NCI-H510A (cell line): Measurements from ENCODE around the gene PCDHGA5.
"Not testable (repeated sequence)": the region's sequence is repeated elsewhere in the genome, so short reads cannot be mapped to it uniquely, and the experiment has no call there.

Experiments used
- DNase-seq: peaks from one replicate; lab custom pipeline; 2025; lab: John Stamatoyannopoulos, UW

PCDHGA5 gene

GRCh38 chr5:141351591-141351990 is 12.4 kb upstream of the PCDHGA5 start:
- no peak for DNase-seq

- no peak for DNase-seq
Measured at GRCh38 chr5:141354900-141355469, 9.0 kb upstream of the PCDHGA5 start, which contains the start of gene PCDHGA4. Gene PCDHGA4 (plus strand): TSS chr5:141355021. CDS start chr5:141355108, 87 bp downstream.

GRCh38 chr5:141355641-141356040 is 8.3 kb upstream of the PCDHGA5 start:
- no peak for DNase-seq

- DNase-seq = no peak
Measured at GRCh38 chr5:141356133-141356532, 7.8 kb upstream of the PCDHGA5 start.

- no peak for DNase-seq
Measured at GRCh38 chr5:141356950-141357349, 7.0 kb upstream of the PCDHGA5 start.

GRCh38 chr5:141359790-141360426 is 4.1 kb upstream of the PCDHGA5 start, which contains the start of gene PCDHGB2:
Gene PCDHGB2 (plus strand): TSS chr5:141359994. CDS start chr5:141360136, 142 bp downstream.
- no peak for DNase-seq

GRCh38 chr5:141360685-141361084 is 3.3 kb upstream of the PCDHGA5 start:
- no peak for DNase-seq

GRCh38 chr5:141362719-141363118 is 1.2 kb upstream of the PCDHGA5 start:
- no peak for DNase-seq

- DNase-seq = no peak
Measured at GRCh38 chr5:141366016-141366896, 2.3 kb downstream of the PCDHGA5 start.

- DNase-seq = no peak
Measured at GRCh38 chr5:141369994-141370848, 6.3 kb downstream of the PCDHGA5 start, which contains the start of gene PCDHGB3. Gene PCDHGB3 (plus strand): TSS chr5:141370242. CDS start chr5:141370395, 153 bp downstream.

- no peak for DNase-seq
Measured at GRCh38 chr5:141371572-141372475, 7.9 kb downstream of the PCDHGA5 start.

GRCh38 chr5:141373673-141374317 is 9.8 kb downstream of the PCDHGA5 start, which contains the start of gene PCDHGA6:
Gene PCDHGA6 (plus strand): TSS chr5:141373891. CDS start chr5:141374084, 193 bp downstream.
- no peak for DNase-seq

GRCh38 chr5:141374627-141375026 is 10.7 kb downstream of the PCDHGA5 start:
- no peak for DNase-seq

- not testable (repeated sequence) for DNase-seq
Measured at GRCh38 chr5:141375444-141376155, 11.6 kb downstream of the PCDHGA5 start.

- no peak for DNase-seq
Measured at GRCh38 chr5:141382469-141383294, 18.7 kb downstream of the PCDHGA5 start, which contains the start of gene PCDHGA7. Gene PCDHGA7 (plus strand): TSS chr5:141382742. CDS start chr5:141382900, 158 bp downstream.

- DNase-seq = no peak
Measured at GRCh38 chr5:141383345-141383744, 19.4 kb downstream of the PCDHGA5 start.

- DNase-seq = no peak
Measured at GRCh38 chr5:141384471-141385267, 20.7 kb downstream of the PCDHGA5 start.
